K562 (cell line): ENCODE measurements around the gene FGF14. TPM values are rescaled to one million over a fixed set of nuclear protein-coding genes. Genes with fewer than 3 reads are reported as not detected.

Source experiments
- ATAC-seq: fragments of 200-7000 bp; cut with Tn5 transposase; 3 replicates; pipeline ENCODE4 v1.9.1; 2020; ENCODE audit warnings: moderate library complexity
- BruUV-seq: library from RNA; stranded (reverse); fragments of 400-500 nt; replicated peaks from 2 replicates; lab custom pipeline; 2021; lab: Mats Ljungman, UMichigan
- CTCF ChIA-PET: fragments of 300-600 bp; formaldehyde crosslinking; extraction: SDS; loops from one replicate; lab custom pipeline; 2021; ENCODE audit warnings: low intra/inter-chr PET ratio; lab: Yijun Ruan, JAX
- POLR2A ChIA-PET: fragments of 300-600, 350-650 bp; sonication (Branson Sonifier 250); formaldehyde crosslinking; extraction: SDS; loops from one replicate; lab custom pipeline; 2021; ENCODE audit warnings: antibody characterized with exemption, inconsistent platforms; lab: Yijun Ruan, JAX
- DNase-seq, 4 experiments: peaks; one replicate each; pipeline versions ENCODE4 v3.0.0 to v3.0.0-alpha.2; 2011 to 2018; ENCODE audit warnings: low spot score in 3 of 4, mixed read lengths in 3 of 4; ENCODE audit errors: extremely low read depth in 1 of 4
- FAIRE-seq: peaks from 2 replicates; lab custom pipeline; 2011; peaks lifted over from hg19 to GRCh38; lab: Jason Lieb, UNC
- H2AFZ ChIP-seq: 2 replicates; pipeline ENCODE4 v1.6.0; 2011; ENCODE audit warnings: low read depth, low read length, control low read depth, inconsistent platforms
- H3K27ac ChIP-seq: fragments of 200-600 bp; 3 replicates; pipeline ENCODE4 v1.8.0; 2011; ENCODE audit warnings: low read depth, mild to moderate bottlenecking, control low read depth, inconsistent platforms, low read length, moderate library complexity, mixed read lengths; ENCODE audit errors: extremely low read depth
- H3K27me3 ChIP-seq, 2 experiments: fragments of 300-600 bp in 1 of 2; 2 replicates in 1 of 2; 3 replicates in 1 of 2; pipeline versions ENCODE4 v1.6.0 to v1.8.0; 2011; ENCODE audit warnings: inconsistent platforms in 2 of 2, low read length in 2 of 2, mild to moderate bottlenecking in 1 of 2, mixed read lengths in 1 of 2, moderate library complexity in 1 of 2; ENCODE audit not compliant: control insufficient read depth in 2 of 2, insufficient read depth in 2 of 2
- H3K36me3 ChIP-seq: fragments of 300-600 bp; 3 replicates; pipeline ENCODE4 v1.8.0; 2011; ENCODE audit warnings: mild to moderate bottlenecking, low read length, inconsistent platforms; ENCODE audit not compliant: control insufficient read depth, insufficient read depth
- H3K4me1 ChIP-seq, 2 experiments: fragments of 200-600 bp in 1 of 2; replicated peaks in 1 of 2; 2 replicates in 1 of 2; 3 replicates in 1 of 2; pipeline versions ENCODE4 v1.5.1 to v1.8.0; 2011; ENCODE audit warnings: inconsistent platforms in 2 of 2, low read length in 2 of 2, mild to moderate bottlenecking in 1 of 2, mixed read lengths in 1 of 2, moderate library complexity in 1 of 2; ENCODE audit not compliant: control insufficient read depth in 2 of 2, insufficient read depth in 2 of 2
- H3K4me2 ChIP-seq: 2 replicates; pipeline ENCODE4 v1.6.1; 2011; ENCODE audit warnings: low read length, control low read depth, inconsistent platforms, mixed read lengths; ENCODE audit not compliant: insufficient read depth
- H3K4me3 ChIP-seq: fragments of 200-600 bp; sonication (generic), shearing (Covaris generic); 2 replicates; pipeline ENCODE4 v1.5.1; 2016; ENCODE audit warnings: control low read depth, inconsistent platforms
- H3K79me2 ChIP-seq: fragments of 200-600 bp; 3 replicates; pipeline ENCODE4 v1.8.0; 2011; ENCODE audit warnings: low read length, inconsistent platforms; ENCODE audit not compliant: control insufficient read depth, insufficient read depth
- H3K9ac ChIP-seq, 2 experiments: 2 replicates each; pipeline versions ENCODE4 v1.6.0 to v1.6.1; 2011; ENCODE audit warnings: low read depth in 2 of 2, low read length in 2 of 2, control low read depth in 1 of 2, inconsistent platforms in 1 of 2, mild to moderate bottlenecking in 1 of 2, mixed read lengths in 1 of 2; ENCODE audit not compliant: insufficient read depth in 1 of 2
- H3K9me1 ChIP-seq: one replicate; pipeline ENCODE4 v1.6.0; 2011; ENCODE audit warnings: inconsistent platforms, mild to moderate bottlenecking, low read length, moderate library complexity; ENCODE audit not compliant: control insufficient read depth, insufficient read depth
- H3K9me3 ChIP-seq: replicated peaks from 2 replicates; pipeline ENCODE4 v1.5.1; 2011; ENCODE audit warnings: low read depth, low read length, inconsistent platforms; ENCODE audit not compliant: control insufficient read depth, insufficient read depth
- H4K20me1 ChIP-seq: replicated peaks from 2 replicates; pipeline ENCODE4 v1.6.1; 2011; ENCODE audit warnings: low read length, inconsistent platforms, mixed read lengths; ENCODE audit not compliant: control insufficient read depth, insufficient read depth
- BACH1 ChIP-seq: fragments of 200-800 bp; sonication (Bioruptor generic); IDR thresholded peaks from 2 replicates; pipeline ENCODE4 v1.6.1; 2016; ENCODE audit warnings: missing genetic modification characterization, missing compliant biosample characterization
- COPS2 ChIP-seq: fragments of 450-650 bp; conservative IDR thresholded peaks from 2 replicates; pipeline ENCODE4 v1.6.1; 2016; ENCODE audit warnings: mild to moderate bottlenecking, moderate library complexity
- HDAC1 ChIP-seq, 2 experiments: fragments of 450-650 bp; IDR thresholded peaks; 2 replicates each; pipeline ENCODE4 v1.6.1; 2016 to 2017; ENCODE audit warnings: inconsistent platforms in 1 of 2, mild to moderate bottlenecking in 1 of 2, moderate library complexity in 1 of 2
- ILK ChIP-seq: fragments of 450-650 bp; IDR thresholded peaks from 2 replicates; pipeline ENCODE4 v1.6.1; 2016; ENCODE audit warnings: missing genetic modification characterization, low read depth, mild to moderate bottlenecking, missing compliant biosample characterization, moderate library complexity, borderline replicate concordance
- KAT7 ChIP-seq: sonication (generic); formaldehyde crosslinking; IDR thresholded peaks from 2 replicates; pipeline ENCODE4 v1.8.0; 2022; ENCODE audit warnings: missing genetic modification reagents, mild to moderate bottlenecking, borderline replicate concordance
- MAFG ChIP-seq: fragments of 450-650 bp; conservative IDR thresholded peaks from 2 replicates; pipeline ENCODE4 v1.6.1; 2016; ENCODE audit warnings: missing genetic modification characterization, missing compliant biosample characterization
- NUFIP1 ChIP-seq: fragments of 450-650 bp; IDR thresholded peaks from 2 replicates; pipeline ENCODE4 v1.6.1; 2018; ENCODE audit not compliant: partially characterized antibody
- POLR2A ChIP-seq: fragments of 450-650 bp; conservative IDR thresholded peaks from 2 replicates; pipeline ENCODE4 v1.6.1; 2016
- PTTG1 ChIP-seq: fragments of 450-650 bp; IDR thresholded peaks from 2 replicates; pipeline ENCODE4 v1.6.1; 2016; ENCODE audit warnings: low read depth, mild to moderate bottlenecking, missing genetic modification characterization, missing compliant biosample characterization
- SIN3A ChIP-seq, 2 experiments: fragments of 150-350 bp in 1 of 2; IDR thresholded peaks; 2 replicates each; pipeline ENCODE4 v1.6.1; 2011 to 2016; ENCODE audit warnings: borderline replicate concordance in 2 of 2, low read depth in 2 of 2, low read length in 2 of 2, mild to moderate bottlenecking in 2 of 2, moderate library complexity in 2 of 2; ENCODE audit not compliant: control insufficient read depth in 1 of 2
- SREBF2 ChIP-seq: sonication (generic); formaldehyde crosslinking; IDR thresholded peaks from 2 replicates; pipeline ENCODE4 v1.4.0; 2020; ENCODE audit warnings: mild to moderate bottlenecking, missing genetic modification reagents
- TAF1 ChIP-seq: IDR thresholded peaks from 2 replicates; pipeline ENCODE4 v1.6.1; 2011; ENCODE audit warnings: mild to moderate bottlenecking, low read length, moderate library complexity; ENCODE audit not compliant: insufficient read depth, control insufficient read depth, severe bottlenecking; ENCODE audit errors: extremely low read depth
- TEAD2 ChIP-seq: fragments of 450-650 bp; IDR thresholded peaks from 2 replicates; pipeline ENCODE4 v1.6.1; 2016; ENCODE audit warnings: missing genetic modification characterization, control low read depth, missing compliant biosample characterization
- ZNF121 ChIP-seq: sonication (generic); formaldehyde crosslinking; conservative IDR thresholded peaks from 2 replicates; pipeline ENCODE4 v1.8.0; 2022; ENCODE audit warnings: missing genetic modification reagents
- ZNF197 ChIP-seq: fragments of 200-800 bp; sonication (Bioruptor generic); IDR thresholded peaks from 2 replicates; pipeline ENCODE4 v1.6.1; 2016; ENCODE audit warnings: low read depth, missing genetic modification characterization, missing compliant biosample characterization
- ZNF707 ChIP-seq: fragments of 250-450 bp; sonication (Bioruptor Pico); conservative IDR thresholded peaks from 2 replicates; pipeline ENCODE4 v1.8.0; 2022; ENCODE audit warnings: inconsistent platforms, mild to moderate bottlenecking, moderate library complexity
- ZNF79 ChIP-seq: fragments of 250-450 bp; sonication (Bioruptor Pico); IDR thresholded peaks from 2 replicates; pipeline ENCODE4 v1.4.0; 2020; ENCODE audit warnings: low read depth, mild to moderate bottlenecking, moderate library complexity
- WGBS: fragments of 100-300 bp; shearing (Covaris generic); methylation state at CpG from one replicate; pipeline ENCODE4 v1.1.6; 2016; ENCODE audit warnings: low coverage, mixed read lengths; ENCODE audit not compliant: insufficient coverage; ENCODE audit errors: missing lambda C conversion rate; 5-methylcytosine and 5-hydroxymethylcytosine counted together
- in situ Hi-C: fragments of 300-500 bp; cut with MboI; formaldehyde crosslinking; loops from 4 replicates; pipeline ENCODE4 v1.15.0; 2018; ENCODE audit warnings: inconsistent platforms, mixed read lengths
- intact Hi-C: fragments of 100-400 bp; cut with micrococcal nuclease; formaldehyde crosslinking; loops from 2 replicates; pipeline ENCODE4 v1.14.2; 2022
- polyA plus RNA-seq, 8 experiments: library from polyadenylated mRNA; depleted of rRNA in 4 of 8; stranded (reverse) in 5 of 8; unstranded in 3 of 8; fragments of >200 nt; fragmentation: Nextera tagmentation in 2 of 8; fragmentation: Illumina TruSeq in 1 of 8; extraction: Ambion mirVana in 2 of 8; extraction: Trizol in 1 of 8; gene quantifications; 2 replicates each; pipeline versions ENCODE4 v1.2.1 to v1.2.3, GENCODE V29; 2011 to 2014; ENCODE audit warnings: inconsistent platforms in 1 of 8, missing spikeins in 1 of 8
- total RNA-seq, 7 experiments: library from RNA; depleted of rRNA in 6 of 7; stranded (reverse); fragments of >200 nt in 6 of 7; fragmentation: Illumina TruSeq in 2 of 7; extraction: Trizol in 2 of 7; gene quantifications; 2 replicates each; pipeline versions ENCODE4 v1.2.1 to v1.2.3, GENCODE V29; 2011 to 2021; ENCODE audit warnings: low replicate concordance in 1 of 7
- TF ChIP-seq, protein P1 (sequence below): fragments of 250-450 bp; sonication (Bioruptor Pico); IDR thresholded peaks from 2 replicates; pipeline ENCODE4 v1.4.0; 2020

The FGF14 gene
- total and polyA plus RNA-seq, 9 of the 15 experiments (the other 6 are each of a cell fraction or from before 2014, with no cell fraction given), result not detected

DNA sequence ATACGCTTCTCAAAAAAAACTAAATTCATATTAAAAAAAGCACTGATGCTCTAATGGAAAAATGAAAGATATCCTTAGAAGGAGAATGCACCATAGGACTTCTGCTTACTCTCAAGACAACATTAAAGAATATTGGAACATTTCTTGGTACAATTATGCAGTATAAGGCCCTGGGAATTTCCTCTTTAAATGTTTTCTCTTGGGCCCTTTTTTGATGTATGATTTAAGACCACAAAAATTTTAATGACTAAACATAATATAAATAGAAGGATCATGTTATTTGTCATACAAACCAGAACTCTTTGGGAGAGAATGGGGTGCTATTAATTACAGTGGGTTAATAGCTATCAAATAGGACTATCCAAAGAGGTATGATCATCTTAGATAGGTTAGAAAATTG, 403.7 kb downstream of the FGF14 start (continued):
- TF ChIP-seq TAF1, result no peak
- no peak for TF ChIP-seq ZNF79 (CRISPR knock-in tag)
- no peak for TF ChIP-seq ILK (tag)
- TF ChIP-seq COPS2, result no peak

DNA sequence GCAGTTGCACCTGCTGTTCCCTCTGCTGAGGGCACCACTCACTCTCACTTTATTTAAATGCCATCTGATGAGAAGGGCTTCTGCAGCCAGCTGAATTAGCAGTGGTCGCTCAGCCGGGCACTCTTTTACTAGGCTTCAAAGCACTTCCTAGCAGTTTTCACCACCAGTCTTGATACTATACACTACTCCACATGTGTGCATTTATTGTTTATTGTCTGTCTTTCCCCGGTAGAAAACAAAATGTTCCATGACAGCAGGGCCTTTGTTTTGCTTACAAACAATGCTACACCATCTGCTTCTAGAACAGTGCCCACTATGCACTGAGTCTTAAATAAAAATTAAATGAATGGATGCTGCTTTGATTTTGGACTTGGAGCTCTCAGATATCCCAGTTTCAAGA, 404.9 kb downstream of the FGF14 start:
- in situ Hi-C loops, result no loop called here
- ChIA-PET POLR2A (no interaction called here), CTCF (no interaction called here)

More for the DNA sequence above, 404.9 kb downstream of the FGF14 start:
- Histone ChIP-seq H3K27ac (no peak overlapping the region), H3K79me2 (no peaks in the 10 kb centered on the region), H3K9me1 (no peaks in the 10 kb centered on the region), H3K9me3 (no peaks in the 10 kb centered on the region; the same call in 1 of the 2 replicates), H2AFZ (no peak overlapping the region), H3K4me2 (no peak overlapping the region), H3K27me3 (no peaks in the 10 kb centered on the region), H3K36me3 (no peaks in the 10 kb centered on the region), H4K20me1 (no peaks in the 10 kb centered on the region), H3K9ac (no peak overlapping the region), H3K4me3 (no peak overlapping the region), H3K4me1 (no peaks in the 10 kb centered on the region)
- TF ChIP-seq BACH1 (tag) (no peak), PTTG1 (tag) (no peak), SREBF2 (CRISPR knock-in tag) (no peak), ZNF707 (CRISPR knock-in tag) (no peak), ZNF121 (CRISPR knock-in tag) (no peak), POLR2A (no peak), HDAC1 (IDR thresholded peaks at IDR 0.05) (no peak), KAT7 (CRISPR knock-in tag) (no peak), TEAD2 (tag) (no peak), ZNF197 (CRISPR knock-in tag) (no peak), MAFG (no peak), NUFIP1 (no peak), SIN3A (IDR thresholded peaks at IDR 0.05; ENCODE audit: borderline replicate concordance in 2 of 2, control insufficient read depth in 1 of 2, low read depth in 2 of 2, low read length in 2 of 2) (no peak)
- TF ChIP-seq, protein P1, sequence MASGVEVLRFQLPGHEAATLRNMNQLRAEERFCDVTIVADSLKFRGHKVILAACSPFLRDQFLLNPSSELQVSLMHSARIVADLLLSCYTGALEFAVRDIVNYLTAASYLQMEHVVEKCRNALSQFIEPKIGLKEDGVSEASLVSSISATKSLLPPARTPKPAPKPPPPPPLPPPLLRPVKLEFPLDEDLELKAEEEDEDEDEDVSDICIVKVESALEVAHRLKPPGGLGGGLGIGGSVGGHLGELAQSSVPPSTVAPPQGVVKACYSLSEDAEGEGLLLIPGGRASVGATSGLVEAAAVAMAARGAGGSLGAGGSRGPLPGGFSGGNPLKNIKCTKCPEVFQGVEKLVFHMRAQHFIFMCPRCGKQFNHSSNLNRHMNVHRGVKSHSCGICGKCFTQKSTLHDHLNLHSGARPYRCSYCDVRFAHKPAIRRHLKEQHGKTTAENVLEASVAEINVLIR, result no peak
- WGBS, result 0% methylated on average over 1 of the region's 3 CpGs
- intact Hi-C loops, result no loop called here
- no peak for FAIRE-seq
- no peak for DNase-seq
- BruUV-seq, result no TSS peak
- no peak for ATAC-seq
